HepG2 (cell line): Measurements from ENCODE around the gene TJP2. TPM values are rescaled to one million over a fixed set of nuclear protein-coding genes. Genes with fewer than 3 reads are reported as not detected.

Source experiments
- DNMT3B ChIP-seq: conservative IDR thresholded peaks from 2 replicates; pipeline ENCODE4 v1.6.1; 2016; ENCODE audit warnings: missing biosample characterization, control low read depth
- GLMP ChIP-seq: sonication (generic); formaldehyde crosslinking; IDR thresholded peaks from 2 replicates; pipeline ENCODE4 v1.9.0; 2021; ENCODE audit warnings: missing genetic modification reagents, mild to moderate bottlenecking, borderline replicate concordance
- HNF4A ChIP-seq: sonication (generic); formaldehyde crosslinking; IDR thresholded peaks from 2 replicates; pipeline ENCODE4 v1.4.0; 2020; ENCODE audit warnings: missing genetic modification reagents
- HNF4G ChIP-seq, 2 experiments: sonication (generic) in 1 of 2; formaldehyde crosslinking in 1 of 2; IDR thresholded peaks; 2 replicates each; pipeline versions ENCODE4 v1.4.0 to v1.6.1; 2011 to 2020; ENCODE audit warnings: borderline replicate concordance in 2 of 2, low read depth in 2 of 2, mild to moderate bottlenecking in 2 of 2, low read length in 1 of 2, missing genetic modification reagents in 1 of 2, moderate library complexity in 1 of 2
- IKZF5 ChIP-seq: IDR thresholded peaks from 2 replicates; pipeline ENCODE4 v1.6.1; 2018; ENCODE audit warnings: missing genetic modification reagents, mild to moderate bottlenecking, missing compliant biosample characterization
- ISL2 ChIP-seq: sonication (generic); formaldehyde crosslinking; IDR thresholded peaks from 2 replicates; pipeline ENCODE4 v1.5.0; 2020; ENCODE audit warnings: missing genetic modification reagents
- MED13 ChIP-seq: sonication (generic); formaldehyde crosslinking; IDR thresholded peaks from 2 replicates; pipeline ENCODE4 v1.5.0; 2020; ENCODE audit warnings: missing genetic modification reagents
- NFKBIZ ChIP-seq: IDR thresholded peaks from 2 replicates; pipeline ENCODE4 v1.6.1; 2018; ENCODE audit warnings: missing genetic modification reagents, missing compliant biosample characterization
- NR2F6 ChIP-seq, 2 experiments: IDR thresholded peaks; 2 replicates each; pipeline ENCODE4 v1.6.1; 2016; ENCODE audit warnings: antibody characterized with exemption in 1 of 2, mild to moderate bottlenecking in 1 of 2
- PHF20 ChIP-seq: sonication (generic); formaldehyde crosslinking; IDR thresholded peaks from 2 replicates; pipeline ENCODE4 v1.5.0; 2020; ENCODE audit warnings: mild to moderate bottlenecking, missing genetic modification reagents
- PRPF4 ChIP-seq: fragments of 200-400 bp; formaldehyde crosslinking; IDR thresholded peaks from 2 replicates; pipeline ENCODE4 v1.6.1; 2016; ENCODE audit warnings: low read length, low read depth; ENCODE audit not compliant: poor library complexity, severe bottlenecking
- SMAD9 ChIP-seq: sonication (generic); formaldehyde crosslinking; IDR thresholded peaks from 2 replicates; pipeline ENCODE4 v1.5.1; 2020; ENCODE audit warnings: mild to moderate bottlenecking, missing genetic modification reagents
- SOX6 ChIP-seq, 2 experiments: fragments of 450-650 bp in 1 of 2; sonication (generic) in 1 of 2; formaldehyde crosslinking in 1 of 2; IDR thresholded peaks; 2 replicates each; pipeline versions ENCODE4 v1.4.0 to v1.6.1; 2017 to 2020; ENCODE audit warnings: antibody characterized with exemption in 1 of 2, mild to moderate bottlenecking in 1 of 2, missing genetic modification reagents in 1 of 2
- TAF1 ChIP-seq: sonication (generic); formaldehyde crosslinking; IDR thresholded peaks from 2 replicates; pipeline ENCODE4 v1.4.0; 2020; ENCODE audit warnings: missing genetic modification reagents
- TARDBP ChIP-seq: sonication (generic); formaldehyde crosslinking; IDR thresholded peaks from 2 replicates; pipeline ENCODE4 v1.8.0; 2022; ENCODE audit warnings: mild to moderate bottlenecking, missing genetic modification reagents
- TOE1 ChIP-seq: sonication (generic); formaldehyde crosslinking; IDR thresholded peaks from 2 replicates; pipeline ENCODE4 v1.4.0; 2020; ENCODE audit warnings: mild to moderate bottlenecking, missing genetic modification reagents
- TRIM24 ChIP-seq: sonication (generic); formaldehyde crosslinking; IDR thresholded peaks from 2 replicates; pipeline ENCODE4 v1.8.0; 2022; ENCODE audit warnings: mild to moderate bottlenecking, missing genetic modification reagents
- ZNF281 ChIP-seq: sonication (generic); formaldehyde crosslinking; IDR thresholded peaks from 2 replicates; pipeline ENCODE4 v1.4.0; 2020; ENCODE audit warnings: missing genetic modification reagents, borderline replicate concordance
- ZNF430 ChIP-seq: sonication (generic); formaldehyde crosslinking; IDR thresholded peaks from 2 replicates; pipeline ENCODE4 v1.9.0; 2021; ENCODE audit warnings: mild to moderate bottlenecking, missing genetic modification reagents
- ZNF460 ChIP-seq: sonication (generic); formaldehyde crosslinking; IDR thresholded peaks from 2 replicates; pipeline ENCODE4 v1.5.1; 2020; ENCODE audit warnings: missing genetic modification reagents, mild to moderate bottlenecking, borderline replicate concordance
- ZNF468 ChIP-seq: sonication (generic); formaldehyde crosslinking; IDR thresholded peaks from 2 replicates; pipeline ENCODE4 v1.8.0; 2022; ENCODE audit warnings: mild to moderate bottlenecking, moderate library complexity, missing genetic modification reagents
- ZNF703 ChIP-seq: sonication (generic); formaldehyde crosslinking; IDR thresholded peaks from 2 replicates; pipeline ENCODE4 v1.5.1; 2020; ENCODE audit warnings: missing genetic modification reagents, mild to moderate bottlenecking, moderate library complexity, borderline replicate concordance
- ZNF724P ChIP-seq: sonication (generic); formaldehyde crosslinking; IDR thresholded peaks from 2 replicates; pipeline ENCODE4 v1.8.0; 2022; ENCODE audit warnings: missing genetic modification reagents, borderline replicate concordance
- ZNF737 ChIP-seq: sonication (generic); formaldehyde crosslinking; IDR thresholded peaks from 2 replicates; pipeline ENCODE4 v1.5.0; 2020; ENCODE audit warnings: missing genetic modification reagents, mild to moderate bottlenecking, borderline replicate concordance
- ZNF781 ChIP-seq: sonication (generic); formaldehyde crosslinking; IDR thresholded peaks from 2 replicates; pipeline ENCODE4 v1.5.1; 2020; ENCODE audit warnings: borderline replicate concordance, mild to moderate bottlenecking, missing genetic modification reagents; ENCODE audit errors: not compliant biosample characterization
- ZNF792 ChIP-seq: IDR thresholded peaks from 2 replicates; pipeline ENCODE4 v1.6.1; 2016
- ZSCAN25 ChIP-seq: sonication (generic); formaldehyde crosslinking; IDR thresholded peaks from 2 replicates; pipeline ENCODE4 v1.8.0; 2022; ENCODE audit warnings: mild to moderate bottlenecking, missing genetic modification reagents
- ZSCAN9 ChIP-seq: IDR thresholded peaks from 2 replicates; pipeline ENCODE4 v1.6.1; 2016; ENCODE audit warnings: borderline replicate concordance
- polyA plus RNA-seq, 8 experiments: library from polyadenylated mRNA; depleted of rRNA in 3 of 8; stranded (reverse) in 7 of 8; unstranded in 1 of 8; fragments of >200 nt; fragmentation: Illumina TruSeq in 4 of 8; extraction: Trizol in 4 of 8; gene quantifications; 2 replicates each; pipeline versions ENCODE4 v1.2.1 to v1.2.3, GENCODE V29; 2011 to 2016; ENCODE audit warnings: low read depth in 4 of 8, missing spikeins in 1 of 8, mixed read lengths in 1 of 8; ENCODE audit not compliant: insufficient read depth in 1 of 8
- total RNA-seq, 5 experiments: library from RNA; depleted of rRNA; stranded (reverse); fragments of >200 nt; fragmentation: Illumina TruSeq; extraction: Trizol; gene quantifications; 2 replicates each; pipeline ENCODE4 v1.2.3, GENCODE V29; 2016; ENCODE audit warnings: low read depth in 1 of 5

TJP2 gene
- total and polyA plus RNA-seq, 2 of the 13 experiments (the other 11 are each of a cell fraction or from before 2014, with no cell fraction given): 109 to 110 TPM

GRCh38 chr9:69178583-69179011, 4.5 kb downstream of the TJP2 start (continued):
- TF ChIP-seq SOX6 (IDR thresholded peaks at IDR 0.05) (no peak), SOX6 (CRISPR knock-in tag; IDR thresholded peaks at IDR 0.05) (peak; percentile 73), HNF4G (IDR thresholded peaks at IDR 0.05; ENCODE audit: borderline replicate concordance, low read depth, low read length) (peak; percentile 63; the same call in 1 of the 2 replicates), HNF4G (CRISPR knock-in tag; IDR thresholded peaks at IDR 0.05; ENCODE audit: borderline replicate concordance, low read depth) (no peak), GLMP (CRISPR knock-in tag) (no peak), SMAD9 (no peak), IKZF5 (CRISPR knock-in tag) (no peak), HNF4A (CRISPR knock-in tag) (peak; percentile 70), PRPF4 (no peak), ZNF703 (no peak), MED13 (no peak), TOE1 (CRISPR knock-in tag) (no peak), ISL2 (CRISPR knock-in tag) (peak; percentile 89), NFKBIZ (CRISPR knock-in tag) (no peak; the same call in 1 of the 2 replicates), ZNF468 (no peak), ZSCAN9 (0 out of 2 replicates have a peak, but pooled peaks have one; percentile 34), DNMT3B (CRISPR knock-in tag) (no peak), TARDBP (CRISPR knock-in tag) (no peak), ZNF737 (no peak), ZNF792 (CRISPR knock-in tag) (peak; percentile 56; the same call in 1 of the 2 replicates), ZNF724P (CRISPR knock-in tag) (no peak), ZNF781 (CRISPR knock-in tag) (no peak), ZNF460 (CRISPR knock-in tag) (no peak), PHF20 (CRISPR knock-in tag) (no peak), ZNF281 (no peak), ZSCAN25 (CRISPR knock-in tag) (no peak), ZNF430 (CRISPR knock-in tag) (no peak), TRIM24 (CRISPR knock-in tag) (no peak), NR2F6 (IDR thresholded peaks at IDR 0.05) (no peak), NR2F6 (CRISPR knock-in tag; IDR thresholded peaks at IDR 0.05) (peak; percentile 60), TAF1 (no peak)
